Caco-2 (cell line): ENCODE data around the gene KLHL29. TPM values are rescaled to one million over a fixed set of nuclear protein-coding genes. Genes with fewer than 3 reads are reported as not detected.

Experiments used
- BruUV-seq: library from RNA; stranded (reverse); fragments of 400-500 nt; replicated peaks from 2 replicates; lab custom pipeline; 2021; lab: Mats Ljungman, UMichigan
- CTCF ChIA-PET: fragments of 300-600 bp; sonication (Branson Sonifier 250); formaldehyde crosslinking; loops from one replicate; lab custom pipeline; 2022; ENCODE audit warnings: antibody characterized with exemption; lab: Charles Lee
- POLR2A ChIA-PET: fragments of 300-600 bp; sonication (Branson Sonifier 250); formaldehyde crosslinking; loops from one replicate; lab custom pipeline; 2022; ENCODE audit warnings: antibody characterized with exemption; lab: Charles Lee
- DNase-seq, 2 experiments: peaks; one replicate each; pipeline versions ENCODE4 v3.0.0 to v3.0.0-alpha.2; 2020 to 2022
- H3K27me3 ChIP-seq: replicated peaks from 2 replicates; pipeline ENCODE4 v1.6.0; 2011; ENCODE audit warnings: low read length; ENCODE audit not compliant: control insufficient read depth, insufficient read depth
- H3K36me3 ChIP-seq: 2 replicates; pipeline ENCODE4 v1.5.1; 2011; ENCODE audit warnings: low read length; ENCODE audit not compliant: control insufficient read depth, insufficient read depth
- H3K4me1 ChIP-seq: fragments of 250-450 bp; sonication (Bioruptor Pico); 2 replicates; pipeline ENCODE4 v1.5.1; 2020; ENCODE audit warnings: mild to moderate bottlenecking
- H3K4me3 ChIP-seq: 2 replicates; pipeline ENCODE4 v1.5.1; 2011; ENCODE audit warnings: low read depth, mild to moderate bottlenecking, control low read depth, low read length
- H3K9me3 ChIP-seq: fragments of 250-450 bp; sonication (Bioruptor Pico); 2 replicates; pipeline ENCODE4 v1.5.1; 2020; ENCODE audit warnings: mild to moderate bottlenecking, moderate library complexity
- H3K27ac Mint-ChIP-seq: one replicate; pipeline ENCODE4 v1.8.0; 2022; ENCODE audit warnings: mixed read lengths; ENCODE audit not compliant: unreplicated experiment
- H3K27me3 Mint-ChIP-seq: one replicate; pipeline ENCODE4 v1.8.0; 2022; ENCODE audit warnings: mixed read lengths; ENCODE audit not compliant: insufficient read depth, unreplicated experiment
- H3K36me3 Mint-ChIP-seq: one replicate; pipeline ENCODE4 v1.8.0; 2022; ENCODE audit warnings: mild to moderate bottlenecking, mixed read lengths; ENCODE audit not compliant: insufficient read depth, unreplicated experiment
- H3K4me1 Mint-ChIP-seq: one replicate; pipeline ENCODE4 v1.8.0; 2022; ENCODE audit warnings: low read depth, mixed read lengths; ENCODE audit not compliant: unreplicated experiment
- H3K4me3 Mint-ChIP-seq: one replicate; pipeline ENCODE4 v1.8.0; 2022; ENCODE audit warnings: mild to moderate bottlenecking, moderate library complexity, mixed read lengths; ENCODE audit not compliant: unreplicated experiment
- H3K9me3 Mint-ChIP-seq: one replicate; pipeline ENCODE4 v1.8.0; 2022; ENCODE audit warnings: mixed read lengths; ENCODE audit not compliant: unreplicated experiment
- CTCF ChIP-seq, 2 experiments: fragments of 200-600 bp in 1 of 2; IDR thresholded peaks; 1 replicate in 1 of 2; 2 replicates in 1 of 2; pipeline versions ENCODE4 v1.5.1 to v1.8.0; 2011 to 2022; ENCODE audit warnings: antibody characterized with exemption in 1 of 2, control low read depth in 1 of 2, inconsistent platforms in 1 of 2, low read depth in 1 of 2, low read length in 1 of 2, mild to moderate bottlenecking in 1 of 2, moderate library complexity in 1 of 2; ENCODE audit not compliant: insufficient read depth in 1 of 2, severe bottlenecking in 1 of 2, unreplicated experiment in 1 of 2
- intact Hi-C: fragments of 100-400 bp; cut with micrococcal nuclease; formaldehyde crosslinking; loops from one replicate; pipeline ENCODE4 v1.10.0; 2022; ENCODE audit not compliant: unreplicated experiment
- total RNA-seq: library from RNA; stranded (reverse); gene quantifications from 2 replicates; pipeline ENCODE4 v1.2.3, GENCODE V29; 2022

KLHL29 gene
- total RNA-seq, 1 experiment from 2014 or later: 0.61 TPM

DNA sequence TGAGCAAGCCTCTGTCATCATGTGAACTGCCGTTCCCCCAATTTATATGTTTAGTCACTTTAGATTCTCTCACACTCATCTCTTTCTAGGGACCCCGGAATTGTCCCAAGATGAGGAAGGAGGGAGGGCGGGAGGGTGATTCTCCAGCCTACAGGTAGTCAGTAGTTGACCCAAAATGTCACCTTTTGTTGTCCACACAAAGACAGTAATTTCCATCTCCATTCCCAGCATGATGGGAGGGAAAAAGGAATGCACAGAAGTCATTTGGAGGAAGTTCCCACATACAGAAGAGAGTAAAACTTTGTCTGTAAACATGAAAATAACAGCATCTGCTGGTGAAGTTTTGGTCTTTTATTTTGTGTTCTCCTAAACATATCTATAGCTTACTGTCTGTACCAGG, 222.9 kb downstream of the KLHL29 start:
- POLR2A ChIA-PET: no interaction called here
- CTCF ChIA-PET: no interaction called here
- Mint-ChIP-seq H3K9me3 (peaks cover 27% of the 10 kb centered on the region), H3K4me3 (no peak overlapping the region), H3K27me3 (peaks cover 14% of the 10 kb centered on the region), H3K36me3 (no peaks in the 10 kb centered on the region), H3K27ac (no peak overlapping the region), H3K4me1 (no peaks in the 10 kb centered on the region)
- intact Hi-C loops: no loop called here
- Histone ChIP-seq H3K4me3 (no peak overlapping the region), H3K4me1 (no peaks in the 10 kb centered on the region), H3K27me3 (no peaks in the 10 kb centered on the region), H3K9me3 (peaks cover 10% of the 10 kb centered on the region; the same call in 1 of the 2 replicates), H3K36me3 (no peaks in the 10 kb centered on the region)
- no peak for TF ChIP-seq CTCF (IDR thresholded peaks at IDR 0.05; ENCODE audit: insufficient read depth in 1 of 2, low read depth in 1 of 2, low read length in 1 of 2, severe bottlenecking in 1 of 2, unreplicated experiment in 1 of 2)
- DNase-seq: no peak
- BruUV-seq: no TSS peak

GRCh38 chr2:23609254-23609653, 224.3 kb downstream of the KLHL29 start:
- no peak for TF ChIP-seq CTCF (IDR thresholded peaks at IDR 0.05; ENCODE audit: insufficient read depth in 1 of 2, low read depth in 1 of 2, low read length in 1 of 2, severe bottlenecking in 1 of 2, unreplicated experiment in 1 of 2)
- Histone ChIP-seq H3K36me3 (no peaks in the 10 kb centered on the region), H3K9me3 (peaks cover 14% of the 10 kb centered on the region; the same call in 1 of the 2 replicates), H3K27me3 (no peaks in the 10 kb centered on the region), H3K4me1 (no peaks in the 10 kb centered on the region), H3K4me3 (no peak overlapping the region)
- DNase-seq: no peak
- Mint-ChIP-seq H3K4me3 (no peak overlapping the region), H3K9me3 (peaks cover 31% of the 10 kb centered on the region), H3K27me3 (peaks cover 14% of the 10 kb centered on the region), H3K4me1 (no peaks in the 10 kb centered on the region), H3K27ac (no peak overlapping the region), H3K36me3 (no peaks in the 10 kb centered on the region)
- no TSS peak for BruUV-seq
- CTCF ChIA-PET: no interaction called here
- intact Hi-C loops: no loop called here
- POLR2A ChIA-PET: no interaction called here

DNA sequence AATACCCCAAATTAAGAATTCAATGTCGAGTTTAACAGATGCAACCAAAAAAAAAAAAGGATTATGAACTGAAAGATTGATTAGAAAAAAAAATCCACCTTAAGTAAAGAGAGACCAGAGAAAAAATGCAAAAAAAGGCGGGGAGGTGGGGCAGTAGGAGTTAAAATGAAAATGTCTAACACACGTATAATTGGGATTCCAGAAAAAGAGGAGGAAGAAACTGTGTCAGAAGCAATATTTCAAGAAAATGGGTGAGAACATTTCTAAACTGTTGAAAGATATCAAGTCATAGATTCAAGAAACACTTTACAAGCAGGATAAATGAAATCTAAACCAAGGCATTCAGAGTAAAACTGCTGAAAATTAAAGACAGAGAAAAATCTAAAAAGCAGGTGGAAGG, 226.9 kb downstream of the KLHL29 start:
- Histone ChIP-seq H3K4me1 (no peaks in the 10 kb centered on the region), H3K9me3 (peaks cover 14% of the 10 kb centered on the region; the same call in 1 of the 2 replicates), H3K4me3 (no peak overlapping the region), H3K36me3 (no peaks in the 10 kb centered on the region), H3K27me3 (no peaks in the 10 kb centered on the region)
- ChIA-PET CTCF (no interaction called here), POLR2A (no interaction called here)
- intact Hi-C loops: no loop called here
- H3K27ac Mint-ChIP-seq: no peak overlapping the region
- no peak overlapping the region for H3K4me3 Mint-ChIP-seq
- no peak for DNase-seq
- H3K4me1 Mint-ChIP-seq: no peaks in the 10 kb centered on the region
- no peaks in the 10 kb centered on the region for H3K36me3 Mint-ChIP-seq
- TF ChIP-seq CTCF (IDR thresholded peaks at IDR 0.05; ENCODE audit: insufficient read depth in 1 of 2, low read depth in 1 of 2, low read length in 1 of 2, severe bottlenecking in 1 of 2, unreplicated experiment in 1 of 2): no peak
- no TSS peak for BruUV-seq
- H3K27me3 Mint-ChIP-seq: peaks cover 14% of the 10 kb centered on the region
- H3K9me3 Mint-ChIP-seq: peaks cover 20% of the 10 kb centered on the region
